IMR-90 (cell line): Measurements from ENCODE around the gene RPTOR. TPM values are rescaled to one million over a fixed set of nuclear protein-coding genes. Genes with fewer than 3 reads are reported as not detected.
A peak's percentile ranks its signal among the peaks of the same experiment; 100 is the strongest.

Experiments
- ATAC-seq: fragments of 200-7000 bp; cut with Tn5 transposase; 2 replicates; pipeline ENCODE4 v1.9.1; 2020; ENCODE audit warnings: low read depth, mild to moderate bottlenecking, moderate library complexity
- BruUV-seq: library from RNA; stranded (reverse); fragments of 400-500 nt; replicated peaks from 2 replicates; lab custom pipeline; 2021; lab: Mats Ljungman, UMichigan
- CTCF ChIA-PET: fragments of 300-600 bp; formaldehyde crosslinking; extraction: SDS; loops from one replicate; lab custom pipeline; 2021; ENCODE audit warnings: antibody characterized with exemption; lab: Yijun Ruan, JAX
- POLR2A ChIA-PET: fragments of 300-600 bp; sonication (Branson Sonifier 250); formaldehyde crosslinking; loops from one replicate; lab custom pipeline; 2022; ENCODE audit warnings: antibody characterized with exemption; ENCODE audit not compliant: unreplicated experiment; lab: Charles Lee
- DNase-seq: peaks from one replicate; pipeline ENCODE4 v3.0.0; 2013
- H2AFZ ChIP-seq: replicated peaks from 2 replicates; pipeline ENCODE3; 2013; ENCODE audit warnings: low read length, mild to moderate bottlenecking; ENCODE audit not compliant: poor library complexity
- H2AK5ac ChIP-seq: 2 replicates; pipeline ENCODE4 v1.6.1; 2013; ENCODE audit warnings: low read depth, low read length, inconsistent platforms
- H2AK9ac ChIP-seq: replicated peaks from 2 replicates; pipeline ENCODE3; 2013; ENCODE audit warnings: mild to moderate bottlenecking, low read depth, low read length, moderate library complexity; ENCODE audit not compliant: poor library complexity
- H2BK120ac ChIP-seq: 2 replicates; pipeline ENCODE4 v1.6.1; 2013; ENCODE audit warnings: low read depth, low read length, inconsistent platforms
- H2BK15ac ChIP-seq: 3 replicates; pipeline ENCODE4 v1.6.1; 2013; ENCODE audit warnings: low read depth, low read length, inconsistent platforms
- H2BK20ac ChIP-seq: 2 replicates; pipeline ENCODE4 v1.6.1; 2013; ENCODE audit warnings: low read depth, mild to moderate bottlenecking, inconsistent platforms, low read length, moderate library complexity
- H2BK5ac ChIP-seq: 2 replicates; pipeline ENCODE4 v1.6.1; 2013; ENCODE audit warnings: mild to moderate bottlenecking, low read depth, low read length, inconsistent platforms; ENCODE audit not compliant: poor library complexity, severe bottlenecking
- H3K14ac ChIP-seq: replicated peaks from 2 replicates; pipeline ENCODE4 v1.6.1; 2013; ENCODE audit warnings: low read depth, low read length, inconsistent platforms
- H3K18ac ChIP-seq: 2 replicates; pipeline ENCODE4 v1.6.1; 2013; ENCODE audit warnings: low read depth, low read length, control low read depth
- H3K23ac ChIP-seq: 2 replicates; pipeline ENCODE4 v1.6.1; 2013; ENCODE audit warnings: low read depth, low read length, inconsistent platforms
- H3K27ac ChIP-seq: 2 replicates; pipeline ENCODE4 v1.5.1; 2013; ENCODE audit warnings: mild to moderate bottlenecking, control low read depth, low read length; ENCODE audit not compliant: insufficient read depth
- H3K27me3 ChIP-seq: 2 replicates; pipeline ENCODE4 v1.6.1; 2013; ENCODE audit warnings: low read length; ENCODE audit not compliant: control insufficient read depth, insufficient read depth
- H3K36me3 ChIP-seq: 2 replicates; pipeline ENCODE4 v1.6.1; 2013; ENCODE audit warnings: low read length, mixed read lengths; ENCODE audit not compliant: control insufficient read depth, insufficient read depth
- H3K4ac ChIP-seq: 2 replicates; pipeline ENCODE4 v1.6.1; 2013; ENCODE audit warnings: low read depth, low read length, inconsistent platforms
- H3K4me1 ChIP-seq: 2 replicates; pipeline ENCODE4 v1.6.1; 2013; ENCODE audit warnings: low read length, mixed read lengths; ENCODE audit not compliant: control insufficient read depth, insufficient read depth
- H3K4me2 ChIP-seq: 2 replicates; pipeline ENCODE4 v1.6.1; 2013; ENCODE audit warnings: low read depth, mild to moderate bottlenecking, control low read depth, low read length, moderate library complexity
- H3K4me3 ChIP-seq: 2 replicates; pipeline ENCODE4 v1.5.1; 2013; ENCODE audit warnings: low read depth, mild to moderate bottlenecking, control low read depth, low read length, moderate library complexity; ENCODE audit not compliant: insufficient read depth
- H3K56ac ChIP-seq: 2 replicates; pipeline ENCODE4 v1.6.1; 2013; ENCODE audit warnings: low read length, inconsistent platforms; ENCODE audit not compliant: insufficient read depth; ENCODE audit errors: extremely low read depth
- H3K79me1 ChIP-seq, 2 experiments: 2 replicates each; pipeline ENCODE4 v1.6.1; 2013; ENCODE audit warnings: low read length in 2 of 2, inconsistent platforms in 1 of 2, low read depth in 1 of 2
- H3K9ac ChIP-seq: 2 replicates; pipeline ENCODE4 v1.6.1; 2013; ENCODE audit warnings: low read depth, low read length, control low read depth
- H3K9me1 ChIP-seq: 2 replicates; pipeline ENCODE4 v1.6.1; 2013; ENCODE audit warnings: low read length, inconsistent platforms; ENCODE audit not compliant: insufficient read depth
- H3K9me3 ChIP-seq: 2 replicates; pipeline ENCODE4 v1.6.1; 2013; ENCODE audit warnings: low read length; ENCODE audit not compliant: control insufficient read depth, insufficient read depth
- H4K20me1 ChIP-seq: 2 replicates; pipeline ENCODE4 v1.6.1; 2013; ENCODE audit warnings: low read length, inconsistent platforms; ENCODE audit not compliant: insufficient read depth
- H4K5ac ChIP-seq: 2 replicates; pipeline ENCODE4 v1.6.1; 2013; ENCODE audit warnings: mild to moderate bottlenecking, low read depth, low read length, control low read depth
- H4K8ac ChIP-seq, 2 experiments: 2 replicates each; pipeline ENCODE4 v1.6.1; 2013; ENCODE audit warnings: low read depth in 2 of 2, low read length in 2 of 2, control low read depth in 1 of 2, inconsistent platforms in 1 of 2
- H4K91ac ChIP-seq: 2 replicates; pipeline ENCODE4 v1.6.1; 2013; ENCODE audit warnings: low read depth, low read length, inconsistent platforms; ENCODE audit not compliant: insufficient read depth
- BHLHE40 ChIP-seq: fragments of 150-350 bp; IDR thresholded peaks from 2 replicates; pipeline ENCODE4 v1.6.1; 2016; ENCODE audit warnings: mild to moderate bottlenecking, low read depth, low read length
- CHD1 ChIP-seq: IDR thresholded peaks from 2 replicates; pipeline ENCODE4 v1.6.1; 2012; ENCODE audit warnings: low read depth, low read length, improper control_type of control experiment
- MAFK ChIP-seq: IDR thresholded peaks from 2 replicates; pipeline ENCODE4 v1.6.1; 2012; ENCODE audit warnings: low read depth, low read length, improper control_type of control experiment
- MXI1 ChIP-seq: IDR thresholded peaks from 2 replicates; pipeline ENCODE4 v1.6.1; 2012; ENCODE audit warnings: low read depth, mild to moderate bottlenecking, low read length, moderate library complexity, borderline replicate concordance
- POLR2A ChIP-seq: IDR thresholded peaks from 2 replicates; pipeline ENCODE4 v1.6.1; 2012; ENCODE audit warnings: mild to moderate bottlenecking, low read depth, low read length
- RAD21 ChIP-seq: IDR thresholded peaks from 2 replicates; pipeline ENCODE4 v1.6.1; 2012; ENCODE audit warnings: low read length, improper control_type of control experiment
- RCOR1 ChIP-seq: IDR thresholded peaks from 2 replicates; pipeline ENCODE4 v1.6.1; 2012; ENCODE audit warnings: mild to moderate bottlenecking, low read length, improper control_type of control experiment; ENCODE audit not compliant: insufficient replicate concordance
- RFX5 ChIP-seq: IDR thresholded peaks from 2 replicates; pipeline ENCODE4 v1.8.0; 2012; ENCODE audit warnings: low read depth, mild to moderate bottlenecking, low read length, moderate library complexity
- whole genome bisulfite sequencing, 2 experiments: methylation state at CpG; one replicate each; pipeline versions ENCODE4 v1.1.5 to v1.1.7; 2013; ENCODE audit warnings: missing lambda C conversion rate in 2 of 2; ENCODE audit not compliant: insufficient read length in 1 of 2; ENCODE audit errors: extremely low coverage in 2 of 2; 5-methylcytosine and 5-hydroxymethylcytosine counted together
- dilution Hi-C: fragments of 300-500 bp; cut with HindIII; formaldehyde crosslinking; loops from one replicate; pipeline ENCODE4 v1.14.3; 2018; ENCODE audit warnings: low sequenced_read_pairs; ENCODE audit not compliant: unreplicated experiment
- in situ Hi-C: fragments of 300-500 bp; cut with MboI; formaldehyde crosslinking; loops from 3 replicates; pipeline ENCODE4 v1.14.3; 2019; ENCODE audit warnings: low sequenced_read_pairs, inconsistent platforms, mixed read lengths
- intact Hi-C: fragments of 100-400 bp; cut with micrococcal nuclease; formaldehyde crosslinking; loops from 2 replicates; pipeline ENCODE4 v1.10.0; 2022
- polyA plus RNA-seq, 3 experiments: library from polyadenylated mRNA; depleted of rRNA; stranded (reverse); fragments of >200 nt; gene quantifications; 2 replicates each; pipeline ENCODE4 v1.2.3, GENCODE V29; 2012; ENCODE audit warnings: low replicate concordance in 1 of 3
- total RNA-seq: library from RNA; depleted of rRNA; stranded (reverse); fragments of >200 nt; gene quantifications from 2 replicates; pipeline ENCODE4 v1.2.3, GENCODE V29; 2012
- TF ChIP-seq, protein P1 (sequence below): fragments of 150-350 bp; IDR thresholded peaks from 2 replicates; pipeline ENCODE4 v1.6.1; 2017; ENCODE audit warnings: mild to moderate bottlenecking, antibody characterized with exemption, low read length, low read depth

RPTOR gene
- total and polyA plus RNA-seq, 2 of the 4 experiments (the other 2 are of a cell fraction) = 10.8 to 14.7 TPM

DNA sequence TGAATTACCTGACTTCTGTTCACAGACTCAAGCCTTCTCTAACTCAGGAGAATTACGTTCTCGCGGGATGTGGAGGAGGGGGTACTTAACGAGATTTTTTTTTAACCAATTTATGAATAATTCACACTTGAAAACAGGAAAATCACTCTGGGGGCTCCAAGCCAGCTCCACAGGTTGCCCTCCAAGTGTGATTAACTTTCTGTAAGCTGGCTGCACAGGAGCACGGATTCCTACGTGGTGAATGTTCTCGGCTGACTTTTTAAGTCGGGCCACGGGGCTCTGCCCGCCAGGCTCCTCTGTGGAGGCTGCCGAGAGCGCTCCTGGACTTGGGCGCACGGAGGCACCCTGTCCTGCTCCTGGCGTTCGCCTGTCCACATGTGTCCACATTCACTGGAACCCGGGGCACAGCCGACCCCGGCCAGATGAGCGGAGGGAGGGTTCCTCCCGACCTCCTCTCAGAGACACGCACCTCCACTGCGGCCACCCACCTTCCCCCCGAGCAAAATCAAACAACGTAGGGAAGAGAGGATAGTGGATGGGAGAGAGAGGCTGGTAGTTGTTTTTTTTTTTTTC lies 299.9 kb downstream of the RPTOR start:
- Histone ChIP-seq H3K79me1 (no peaks in the 10 kb centered on the region; a peak in 1 of 4 replicates), H3K14ac (no peak overlapping the region), H2BK120ac (no peak overlapping the region), H3K9ac (no peak overlapping the region), H3K27ac (no peak overlapping the region), H2BK15ac (no peak overlapping the region), H3K4me2 (no peak overlapping the region), H3K36me3 (peaks cover 23% of the 10 kb centered on the region), H3K18ac (no peak overlapping the region), H3K4ac (no peak overlapping the region), H2AK9ac (peak overlapping the region; percentile 6), H2BK20ac (no peak overlapping the region), H3K56ac (no peak overlapping the region), H2AK5ac (no peak overlapping the region), H2AFZ (no peak overlapping the region), H3K9me3 (no peaks in the 10 kb centered on the region), H3K23ac (no peak overlapping the region), H3K9me1 (peaks cover 3% of the 10 kb centered on the region; the same call in 1 of the 2 replicates), H3K4me3 (no peak overlapping the region), H3K27me3 (no peaks in the 10 kb centered on the region), H4K20me1 (no peaks in the 10 kb centered on the region), H4K5ac (no peak overlapping the region), H4K8ac (no peak overlapping the region), H2BK5ac (no peak overlapping the region), H3K4me1 (no peaks in the 10 kb centered on the region), H4K91ac (no peak overlapping the region)
- ATAC-seq = no peak
- 96% methylated on average over 12 of the region's 25 CpGs; no CpG with 5 or more reads in 1 of the 2 experiments for WGBS, 2 experiments
- in situ Hi-C loops (no loop called here), dilution Hi-C loops (no loop called here), intact Hi-C loops (no loop called here)
- no TSS peak for BruUV-seq
- TF ChIP-seq BHLHE40 = no peak
- no peak for TF ChIP-seq RCOR1
- TF ChIP-seq, protein P1, sequence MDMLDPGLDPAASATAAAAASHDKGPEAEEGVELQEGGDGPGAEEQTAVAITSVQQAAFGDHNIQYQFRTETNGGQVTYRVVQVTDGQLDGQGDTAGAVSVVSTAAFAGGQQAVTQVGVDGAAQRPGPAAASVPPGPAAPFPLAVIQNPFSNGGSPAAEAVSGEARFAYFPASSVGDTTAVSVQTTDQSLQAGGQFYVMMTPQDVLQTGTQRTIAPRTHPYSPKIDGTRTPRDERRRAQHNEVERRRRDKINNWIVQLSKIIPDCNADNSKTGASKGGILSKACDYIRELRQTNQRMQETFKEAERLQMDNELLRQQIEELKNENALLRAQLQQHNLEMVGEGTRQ = no peak
- TF ChIP-seq POLR2A = no peak
- no peak for TF ChIP-seq CHD1
- TF ChIP-seq RAD21 = no peak
- TF ChIP-seq RFX5 = no peak
- TF ChIP-seq MAFK = no peak
- TF ChIP-seq MXI1 = no peak
- CTCF ChIA-PET = no interaction called here
- POLR2A ChIA-PET = interaction anchor here (1.0 kb wide), 1 partner anchor 12 kb away, joined by 3 read pairs; no protein-coding TSS in a partner anchor
- DNase-seq = no peak
